ENCODE results near the gene FAM186B.

The FAM186B gene

DNA sequence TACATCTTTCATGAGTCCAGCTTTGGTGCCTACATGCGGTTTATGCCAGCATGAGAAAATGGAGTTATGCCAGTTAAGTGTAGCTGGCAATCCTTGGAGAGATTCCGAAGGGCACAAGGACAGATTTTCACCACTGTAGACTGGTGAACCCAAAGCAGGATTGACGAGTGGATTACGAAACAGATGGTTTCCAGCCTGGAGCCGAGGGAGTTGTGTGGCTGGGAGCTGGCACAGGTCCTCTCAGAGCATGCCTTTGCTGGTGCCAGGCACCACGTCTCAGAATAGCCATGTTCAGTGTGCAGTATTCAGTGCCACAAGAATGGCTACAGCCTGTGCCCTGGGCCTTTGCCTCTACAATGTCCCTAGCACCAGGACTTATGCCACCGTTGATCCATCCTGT, 53.4 kb downstream of the FAM186B start:
- DNase-seq (ENCODE audit: low read depth in 2 of 2), result no peak

DNA sequence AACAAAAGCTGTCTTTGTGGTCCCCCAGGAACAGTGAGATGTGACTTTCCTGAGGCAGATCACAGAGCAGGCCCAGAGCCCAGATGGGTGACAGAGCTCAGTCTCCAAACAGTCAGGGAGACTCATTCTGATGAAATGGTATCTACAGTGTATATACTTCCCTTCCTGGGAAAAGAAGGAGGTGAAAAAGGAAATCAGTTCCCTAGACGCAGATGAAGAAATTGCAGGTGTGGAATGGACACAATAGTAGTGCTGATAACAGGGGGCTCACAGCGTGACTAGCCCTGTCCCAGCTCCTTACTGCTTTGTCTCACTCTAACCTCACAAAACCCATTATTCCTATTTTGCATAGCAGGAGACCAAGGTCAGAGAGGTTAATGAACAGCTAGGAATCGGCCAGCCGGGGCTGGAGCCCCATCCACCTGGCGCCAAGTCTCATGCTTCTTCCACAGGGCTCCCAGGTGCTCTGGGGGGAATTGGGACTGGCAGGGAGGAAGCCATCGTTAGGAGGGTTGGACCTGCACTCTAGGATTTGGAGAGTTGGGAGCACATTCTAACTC, 54.7 kb downstream of the FAM186B start:
- DNase-seq (ENCODE audit: low read depth in 2 of 2), result no peak

DNA sequence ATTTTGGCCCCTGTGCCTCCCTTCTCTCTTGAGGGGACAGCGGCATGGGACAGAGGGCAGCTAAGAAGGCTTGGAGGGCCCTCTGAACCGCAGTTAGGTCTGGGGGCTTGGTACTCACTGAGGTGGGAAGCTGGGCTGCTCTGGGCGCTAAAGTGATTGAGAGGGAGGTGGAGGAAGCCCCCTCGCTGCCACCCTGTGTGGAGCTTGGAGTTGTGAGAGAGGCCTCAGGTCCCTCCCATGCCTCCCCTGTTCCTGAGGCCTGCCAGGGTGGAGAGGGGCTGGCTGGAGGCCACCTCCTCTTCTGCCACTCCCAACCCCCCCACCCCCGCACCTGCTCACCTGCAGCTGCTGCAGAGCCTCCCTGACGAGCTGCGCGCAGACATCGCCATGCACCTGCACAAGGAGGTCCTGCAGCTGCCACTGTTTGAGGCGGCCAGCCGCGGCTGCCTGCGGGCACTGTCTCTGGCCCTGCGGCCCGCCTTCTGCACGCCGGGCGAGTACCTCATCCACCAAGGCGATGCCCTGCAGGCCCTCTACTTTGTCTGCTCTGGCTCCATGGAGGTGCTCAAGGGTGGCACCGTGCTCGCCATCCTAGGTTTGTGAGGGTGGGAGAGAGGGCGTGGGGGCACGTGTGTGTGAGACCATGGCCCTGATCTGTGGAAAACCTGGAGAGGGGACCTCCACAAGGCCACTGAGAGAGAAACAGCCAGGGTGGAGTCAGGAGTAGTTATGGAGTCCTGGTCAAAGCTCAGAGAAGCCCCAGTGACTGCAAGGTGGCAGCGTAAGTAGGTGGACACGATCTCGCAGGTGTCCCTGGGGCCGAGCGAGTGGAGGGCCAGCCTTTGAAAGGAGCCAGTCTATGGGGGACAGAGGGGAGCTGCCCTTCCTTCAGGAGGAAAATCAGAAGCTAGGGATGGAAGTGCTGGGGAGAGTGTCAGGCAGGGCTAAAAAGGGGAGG, 55.4 kb downstream of the FAM186B start:
- DNase-seq (ENCODE audit: low read depth in 2 of 2), result no peak

DNA sequence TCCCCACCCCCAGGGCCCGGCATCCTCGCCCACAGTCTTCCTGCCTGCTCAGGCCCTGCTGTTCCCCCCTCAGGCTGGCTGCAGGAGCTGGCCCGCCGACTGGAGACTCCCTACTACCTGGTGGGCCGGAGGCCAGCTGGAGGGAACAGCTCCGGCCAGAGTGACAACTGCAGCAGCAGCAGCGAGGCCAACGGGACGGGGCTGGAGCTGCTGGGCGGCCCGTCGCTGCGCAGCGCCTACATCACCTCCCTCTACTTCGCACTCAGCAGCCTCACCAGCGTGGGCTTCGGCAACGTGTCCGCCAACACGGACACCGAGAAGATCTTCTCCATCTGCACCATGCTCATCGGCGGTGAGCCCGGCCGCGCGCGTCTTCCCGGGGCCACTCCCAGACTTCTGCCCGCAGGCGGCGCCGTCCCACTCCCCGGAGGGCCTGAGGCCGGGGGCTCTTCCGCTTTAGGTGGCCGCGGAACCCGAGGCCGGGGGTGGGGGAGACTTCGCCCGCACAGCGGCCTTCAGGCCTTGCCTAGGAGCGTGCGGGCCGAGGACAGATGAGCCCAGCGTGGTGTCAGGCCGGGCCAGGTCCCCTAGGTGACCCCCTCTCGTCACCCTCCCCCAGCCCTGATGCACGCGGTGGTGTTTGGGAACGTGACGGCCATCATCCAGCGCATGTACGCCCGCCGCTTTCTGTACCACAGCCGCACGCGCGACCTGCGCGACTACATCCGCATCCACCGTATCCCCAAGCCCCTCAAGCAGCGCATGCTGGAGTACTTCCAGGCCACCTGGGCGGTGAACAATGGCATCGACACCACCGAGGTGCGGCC, 56.4 kb downstream of the FAM186B start:
- no peak for DNase-seq (ENCODE audit: low read depth in 2 of 2)

DNA sequence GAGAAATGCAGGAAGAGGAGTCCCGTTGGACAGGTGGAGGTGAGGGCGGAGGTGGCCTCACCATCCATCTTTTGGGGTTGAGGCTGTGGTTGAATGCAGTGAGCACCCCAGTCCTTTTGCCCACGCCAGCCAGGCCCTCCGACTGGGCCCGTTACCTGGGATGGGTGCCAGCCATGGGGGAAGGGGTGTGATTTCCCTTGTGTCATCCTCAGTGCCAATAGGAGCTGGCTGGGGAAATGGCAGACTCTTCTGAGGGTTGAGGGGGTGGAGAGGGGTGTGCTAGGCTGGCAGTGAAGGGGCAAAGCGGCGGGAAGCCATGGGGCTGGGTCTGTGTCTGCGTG, 57.0 kb downstream of the FAM186B start:
- DNase-seq (ENCODE audit: low read depth in 2 of 2), result no peak

DNA sequence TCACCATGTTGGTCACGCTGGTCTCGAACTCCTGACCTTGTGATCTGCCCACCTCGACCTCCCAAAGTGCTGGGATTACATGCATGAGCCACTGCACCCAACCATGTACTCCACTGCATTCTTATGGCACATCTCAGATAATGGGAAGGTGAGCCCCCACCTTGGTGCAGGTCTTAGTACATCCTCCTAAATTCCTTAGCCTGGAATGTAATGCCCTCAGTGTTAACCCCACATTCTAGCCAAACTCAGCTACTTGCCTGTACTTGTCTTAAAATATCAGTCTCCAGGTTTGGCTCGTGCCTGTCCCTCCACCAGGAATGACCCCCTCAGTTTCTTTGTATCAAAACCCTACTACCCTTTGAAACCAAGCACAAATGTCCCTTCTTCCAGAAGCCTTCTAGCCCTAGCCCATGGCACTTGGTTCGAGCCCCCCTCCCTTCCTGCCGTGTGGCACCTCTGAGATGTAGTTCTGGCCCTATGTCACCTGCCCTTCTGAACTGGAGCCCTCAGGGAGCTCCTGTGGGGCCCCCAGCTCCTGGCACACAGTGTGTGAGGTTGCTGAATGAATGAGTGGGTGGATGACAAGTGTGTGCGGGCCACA, 58.2 kb downstream of the FAM186B start:
- no peak for DNase-seq (ENCODE audit: low read depth in 2 of 2)

DNA sequence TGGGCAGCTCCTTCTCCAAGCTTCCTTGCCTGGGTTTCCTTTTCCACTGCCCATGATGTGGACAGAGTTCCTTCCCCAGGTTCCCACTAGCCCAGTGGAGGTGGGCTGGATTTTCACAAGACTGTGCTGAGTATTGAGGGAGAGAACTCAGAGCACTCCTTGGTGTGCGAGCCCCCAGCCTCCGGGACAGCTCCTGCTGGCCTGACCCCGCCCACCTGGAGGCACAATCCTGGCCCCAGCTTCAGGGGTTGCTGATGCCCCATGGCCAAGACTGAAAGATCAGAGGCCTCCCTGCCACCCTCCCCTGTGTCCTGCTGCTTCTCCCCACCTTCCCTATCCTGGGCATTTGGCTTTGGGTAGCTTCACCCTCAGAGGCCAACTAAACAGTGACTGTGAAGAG, 59.0 kb downstream of the FAM186B start:
- DNase-seq (ENCODE audit: low read depth in 2 of 2), result no peak

DNA sequence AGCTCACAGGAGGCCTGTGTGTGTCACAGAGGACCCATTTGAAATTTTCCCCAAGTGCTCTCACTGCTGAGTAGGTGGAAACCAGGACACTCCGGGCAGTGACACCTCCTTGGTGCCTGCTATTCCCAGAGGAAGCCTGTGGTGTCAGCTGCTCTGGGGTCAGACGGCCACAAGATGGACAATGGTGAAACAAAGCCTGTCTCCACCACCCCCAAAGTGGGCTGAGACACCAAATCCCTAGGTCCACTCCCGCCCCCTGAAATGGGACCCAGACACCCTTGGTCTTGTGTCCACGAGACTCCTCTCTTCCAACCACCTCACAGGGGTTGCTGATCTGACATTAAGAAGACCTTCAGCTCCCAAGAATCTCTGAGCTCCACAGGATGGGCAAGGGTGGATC, 59.6 kb downstream of the FAM186B start:
- DNase-seq (ENCODE audit: low read depth in 2 of 2), result no peak

DNA sequence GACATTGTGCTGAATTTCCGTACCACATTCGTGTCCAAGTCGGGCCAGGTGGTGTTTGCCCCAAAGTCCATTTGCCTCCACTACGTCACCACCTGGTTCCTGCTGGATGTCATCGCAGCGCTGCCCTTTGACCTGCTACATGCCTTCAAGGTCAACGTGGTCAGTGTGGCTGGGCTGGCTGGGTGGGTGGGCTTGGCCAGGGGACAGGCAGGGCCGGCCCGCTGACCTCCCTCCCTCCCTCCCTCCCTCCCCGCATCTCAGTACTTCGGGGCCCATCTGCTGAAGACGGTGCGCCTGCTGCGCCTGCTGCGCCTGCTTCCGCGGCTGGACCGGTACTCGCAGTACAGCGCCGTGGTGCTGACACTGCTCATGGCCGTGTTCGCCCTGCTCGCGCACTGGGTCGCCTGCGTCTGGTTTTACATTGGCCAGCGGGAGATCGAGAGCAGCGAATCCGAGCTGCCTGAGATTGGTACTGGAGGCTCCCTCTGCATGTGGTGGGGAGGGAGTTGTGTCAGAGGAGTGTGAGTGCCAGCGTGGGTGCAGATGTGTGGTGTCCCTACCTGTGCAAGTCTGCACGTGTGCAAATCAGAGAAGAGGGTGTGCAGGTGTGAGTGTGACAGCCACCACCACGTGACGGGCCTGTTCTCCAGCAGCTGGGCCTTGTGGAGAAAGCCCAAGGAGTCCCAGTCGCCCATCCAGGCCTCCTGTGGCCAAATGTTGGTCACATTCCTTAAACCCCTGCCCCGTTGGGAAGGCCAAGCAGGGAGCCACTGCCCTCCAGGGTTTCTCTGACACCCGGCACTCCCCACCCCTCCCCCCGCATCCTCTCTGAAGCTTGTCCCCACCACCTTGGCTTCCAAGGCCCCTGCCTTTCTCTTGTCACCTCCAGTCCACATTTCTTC, 61.3 kb downstream of the FAM186B start:
- DNase-seq (ENCODE audit: low read depth in 2 of 2), result no peak

DNA sequence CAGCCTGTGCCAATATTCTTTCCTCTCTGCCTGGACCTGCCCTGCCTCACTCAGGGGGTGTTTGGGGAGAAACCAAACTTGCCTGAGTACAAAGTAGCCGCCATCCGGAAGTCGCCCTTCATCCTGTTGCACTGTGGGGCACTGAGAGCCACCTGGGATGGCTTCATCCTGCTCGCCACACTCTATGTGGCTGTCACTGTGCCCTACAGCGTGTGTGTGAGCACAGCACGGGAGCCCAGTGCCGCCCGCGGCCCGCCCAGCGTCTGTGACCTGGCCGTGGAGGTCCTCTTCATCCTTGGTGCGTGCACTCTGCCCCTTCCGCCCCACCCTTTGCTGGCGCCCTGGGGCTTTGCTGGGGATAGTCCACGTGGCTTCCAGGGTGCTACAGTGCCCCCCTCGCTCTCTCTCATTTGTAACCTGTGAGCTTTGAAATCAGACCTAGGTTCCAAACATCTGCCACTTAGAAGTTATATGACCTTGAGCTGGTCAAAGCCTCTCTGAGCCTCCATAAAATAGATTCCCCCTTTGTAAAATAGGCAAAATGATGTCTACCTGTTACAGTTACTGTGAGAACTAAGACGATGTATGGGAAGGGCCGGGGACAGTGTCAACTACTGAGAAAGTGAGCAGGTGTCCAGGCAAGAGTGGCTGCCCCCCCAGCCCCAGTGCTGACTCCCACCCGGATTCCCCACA, 62.1 kb downstream of the FAM186B start:
- DNase-seq (ENCODE audit: low read depth in 2 of 2), result no peak

DNA sequence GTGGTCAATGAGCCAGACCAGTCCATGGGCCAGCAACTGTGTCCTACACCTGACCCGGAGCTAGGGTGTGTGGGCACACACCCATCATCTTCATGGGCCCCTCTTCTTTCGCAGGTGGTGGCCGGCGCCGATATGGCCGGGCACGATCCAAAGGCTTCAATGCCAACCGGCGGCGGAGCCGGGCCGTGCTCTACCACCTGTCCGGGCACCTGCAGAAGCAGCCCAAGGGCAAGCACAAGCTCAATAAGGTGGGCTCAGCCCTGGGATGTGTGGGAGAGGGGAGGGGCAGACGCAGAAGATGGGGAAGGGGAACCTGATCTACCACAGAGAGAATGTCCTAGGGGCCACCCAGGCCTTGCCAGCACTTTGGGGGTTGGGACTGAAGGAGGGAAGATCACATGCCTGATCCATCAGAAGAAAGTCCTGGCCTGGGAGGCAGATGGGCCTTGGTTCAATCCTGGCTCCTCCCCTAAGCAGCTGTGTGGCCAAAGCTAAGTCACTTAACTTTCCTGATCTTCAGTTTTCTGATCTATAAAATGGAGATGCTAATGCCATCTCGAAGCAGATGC, 62.8 kb downstream of the FAM186B start:
- DNase-seq (ENCODE audit: low read depth in 2 of 2), result no peak

DNA sequence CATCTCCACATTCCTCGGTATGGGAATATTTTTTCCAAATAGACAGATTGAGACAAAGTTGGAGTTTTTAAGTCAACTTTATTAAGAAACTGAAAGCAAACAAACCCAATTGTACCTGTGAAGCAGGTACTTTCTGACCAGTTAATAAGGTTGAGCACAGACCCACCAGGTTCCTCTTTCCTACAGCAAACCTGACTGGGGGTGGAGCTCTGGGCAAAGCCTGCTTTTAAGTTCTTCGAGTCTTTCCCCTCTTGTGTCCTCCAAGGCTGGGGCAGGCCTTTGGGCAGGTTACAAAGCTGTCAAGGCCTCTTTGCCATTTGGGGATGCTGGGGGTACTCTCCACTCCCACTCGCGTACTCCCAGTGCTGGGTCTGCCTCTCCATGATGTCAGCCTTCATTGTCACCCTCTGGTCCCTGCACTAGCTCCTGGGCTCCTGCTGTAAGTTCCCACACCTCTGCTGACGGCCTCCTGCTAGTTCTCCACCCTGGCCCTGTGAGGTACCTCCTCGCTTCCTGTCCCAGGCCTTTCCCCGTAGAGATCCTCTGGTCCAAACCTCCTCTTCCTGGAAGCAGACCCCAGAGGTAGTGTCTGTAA, 63.4 kb downstream of the FAM186B start:
- DNase-seq (ENCODE audit: low read depth in 2 of 2), result no peak

DNA sequence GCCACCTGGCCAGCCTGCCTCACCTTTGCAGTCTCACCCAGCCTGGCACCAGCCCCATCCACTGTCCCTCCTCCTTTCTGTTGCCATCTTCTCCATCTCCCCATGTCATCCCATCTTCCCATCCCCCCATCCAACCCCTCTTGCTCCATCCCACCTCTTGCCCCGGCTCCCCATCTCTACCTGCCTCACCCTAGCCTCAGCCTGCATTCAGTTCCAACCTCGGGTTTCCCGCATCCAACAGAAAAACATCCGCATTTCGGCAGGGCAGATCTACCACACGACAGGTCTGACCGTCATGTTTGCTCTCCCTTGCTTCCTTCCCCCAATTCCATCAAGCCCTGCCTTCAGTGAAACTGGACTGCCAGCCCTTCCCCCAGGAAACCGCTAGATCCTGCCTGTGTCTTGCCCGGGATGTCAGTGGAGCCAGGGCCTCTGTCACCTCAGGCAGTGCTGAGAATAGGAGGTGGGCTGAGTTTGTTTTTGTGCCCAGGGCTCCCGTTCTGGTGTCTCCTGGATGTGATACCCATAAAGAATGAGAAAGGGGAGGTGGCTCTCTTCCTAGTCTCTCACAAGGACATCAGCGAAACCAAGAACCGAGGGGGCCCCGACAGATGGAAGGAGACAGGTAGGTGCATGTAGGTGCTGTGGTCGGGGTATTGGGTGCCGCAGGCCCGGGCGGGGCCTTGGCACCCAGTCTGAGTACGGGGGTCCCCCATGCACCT, 64.1 kb downstream of the FAM186B start:
- no peak for DNase-seq (ENCODE audit: low read depth in 2 of 2)

DNA sequence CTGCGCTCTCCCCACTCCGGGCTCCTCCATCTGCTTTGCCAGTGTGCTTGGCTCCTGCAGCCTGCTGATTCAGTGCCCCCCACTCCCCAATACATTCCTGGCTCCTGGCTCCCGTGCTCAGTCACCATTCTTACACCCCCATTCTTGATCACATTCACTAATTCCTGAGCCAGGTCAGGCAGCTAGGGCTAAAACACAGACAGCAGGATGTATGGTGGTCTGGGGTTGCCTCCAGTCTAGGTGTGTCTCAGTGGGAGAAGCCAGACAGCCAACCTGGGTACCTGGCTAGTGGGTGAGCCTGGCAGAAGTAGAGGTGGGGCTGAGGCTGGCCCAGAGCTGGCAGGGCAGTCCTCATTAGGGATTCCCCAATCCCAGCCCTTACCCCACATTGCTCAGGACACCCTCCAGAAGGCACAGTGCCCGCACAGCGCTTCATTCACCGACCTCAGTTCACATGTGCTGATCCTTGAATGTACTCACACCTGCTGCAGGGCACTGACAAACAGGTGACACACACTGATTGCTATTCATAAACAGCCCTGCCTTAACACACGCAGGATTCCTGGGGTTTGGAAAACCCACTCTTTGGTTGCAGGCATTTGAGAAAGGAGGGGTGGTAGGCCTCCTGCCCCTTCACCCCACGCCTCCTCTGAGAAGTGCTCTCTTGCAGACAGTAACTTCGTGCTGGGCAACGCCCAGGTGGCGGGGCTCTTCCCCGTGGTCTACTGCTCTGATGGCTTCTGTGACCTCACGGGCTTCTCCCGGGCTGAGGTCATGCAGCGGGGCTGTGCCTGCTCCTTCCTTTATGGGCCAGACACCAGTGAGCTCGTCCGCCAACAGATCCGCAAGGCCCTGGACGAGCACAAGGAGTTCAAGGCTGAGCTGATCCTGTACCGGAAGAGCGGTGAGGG, 65.0 kb downstream of the FAM186B start:
- DNase-seq (ENCODE audit: low read depth in 2 of 2), result no peak

DNA sequence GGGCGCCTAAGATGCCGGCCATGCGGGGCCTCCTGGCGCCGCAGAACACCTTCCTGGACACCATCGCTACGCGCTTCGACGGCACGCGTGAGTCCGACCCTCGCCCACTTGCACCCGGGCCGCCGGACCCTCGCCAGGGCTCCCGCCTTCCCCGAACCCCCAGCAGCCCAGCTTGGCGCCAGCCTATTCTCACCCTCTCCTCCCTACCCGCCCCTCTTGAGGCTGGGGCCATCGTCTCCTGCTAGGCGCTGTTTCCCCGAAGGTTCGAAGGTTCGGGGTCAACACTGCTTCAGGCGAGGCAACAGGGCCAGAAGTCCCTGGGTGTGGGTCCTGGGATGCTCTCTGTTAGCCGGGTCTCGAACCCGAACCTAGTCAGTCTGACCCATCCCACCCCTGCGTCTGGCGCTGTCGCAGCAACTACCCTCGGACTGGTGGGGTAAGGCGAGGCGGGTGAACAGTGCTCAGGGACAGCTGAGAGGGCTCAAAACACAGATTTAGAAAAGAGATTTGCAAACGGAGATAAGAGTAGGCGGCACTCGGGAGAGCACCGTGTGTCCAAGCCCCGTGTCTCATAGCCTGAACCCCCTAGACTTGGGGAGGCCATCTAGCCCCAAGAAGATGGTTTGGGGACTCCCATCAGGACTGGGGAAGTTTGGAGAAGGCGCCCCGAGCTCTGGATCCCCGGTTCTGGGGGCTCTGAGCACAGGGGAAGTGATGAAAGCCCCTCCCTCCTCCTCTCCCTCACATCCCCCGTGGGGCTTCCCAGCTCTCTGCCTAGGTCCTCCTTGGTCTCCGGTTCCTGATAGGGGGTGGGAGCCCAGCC, 65.8 kb downstream of the FAM186B start:
- DNase-seq (ENCODE audit: low read depth in 2 of 2), result no peak

DNA sequence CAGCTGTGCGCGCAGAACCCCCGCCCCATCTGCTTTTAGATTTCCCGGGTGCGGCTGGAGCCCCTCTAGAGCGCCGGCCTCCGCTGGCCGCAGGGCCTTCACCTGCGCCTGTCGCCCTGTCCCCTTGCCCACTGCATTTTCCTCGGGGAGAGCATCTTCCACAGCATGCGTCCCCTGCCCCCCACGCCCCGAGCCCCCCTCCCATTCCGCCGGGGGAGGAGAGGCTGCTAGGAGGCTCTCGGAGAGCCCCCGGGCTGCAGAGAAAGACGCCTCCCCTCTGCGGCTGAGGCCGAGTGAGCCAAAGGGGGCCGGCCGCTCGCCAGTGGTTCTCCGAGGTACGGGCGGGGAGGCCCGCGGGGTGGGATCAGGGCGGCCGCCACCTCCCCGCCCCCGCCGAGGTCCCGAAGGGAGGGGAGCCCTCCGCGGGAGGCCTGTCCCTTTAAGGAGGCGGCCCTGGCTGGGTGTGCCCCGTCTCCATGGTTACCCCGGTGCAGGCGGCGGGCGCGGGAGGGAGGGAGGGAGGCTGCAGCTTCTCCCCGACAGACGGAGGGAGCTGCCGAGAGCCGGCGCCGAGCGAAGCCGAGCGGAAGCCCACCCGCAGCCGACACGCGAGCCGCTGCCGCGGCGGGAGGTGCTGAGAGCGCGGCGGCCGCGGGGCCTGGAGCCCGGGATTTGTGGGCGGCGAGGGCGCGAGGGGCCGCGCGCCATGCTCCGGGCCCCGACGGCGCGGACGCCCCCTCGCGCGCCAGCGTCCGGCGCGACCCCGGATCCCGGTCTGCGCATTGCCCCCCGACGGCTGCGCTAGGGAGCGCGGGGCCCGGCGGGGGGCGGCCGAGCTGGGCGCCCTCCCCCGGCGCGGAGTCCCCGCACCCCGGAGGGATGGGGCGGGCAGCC, 66.7 kb downstream of the FAM186B start, which contains the start of gene KCNH3:
Gene KCNH3, plus strand, starts transcription at position 521 of the 894 bp plus-strand sequence. CDS start 387 bp downstream, outside the sequence.
- peak; percentile 76 to 82 for DNase-seq (ENCODE audit: low read depth in 2 of 2)
